ENCODE measurements around the gene PROSER3. TPM values are rescaled to one million over a fixed set of nuclear protein-coding genes. Genes with fewer than 3 reads are reported as not detected.

PROSER3 gene
- total RNA-seq, 1 experiment from 2014 or later = 37.3 TPM

GRCh38 chr19:35760711-35761349 is 2.9 kb downstream of the PROSER3 start:
- no peak for TF ChIP-seq CTCF (IDR thresholded peaks at IDR 0.05; ENCODE audit: unreplicated experiment)
- Mint-ChIP-seq H3K36me3 (ENCODE audit: insufficient read depth, unreplicated experiment) (peaks cover 49% of the 10 kb centered on the region), H3K27me3 (ENCODE audit: insufficient read depth, unreplicated experiment) (no peaks in the 10 kb centered on the region), H3K4me1 (ENCODE audit: insufficient read depth, unreplicated experiment) (peaks cover 8% of the 10 kb centered on the region), H3K9me3 (ENCODE audit: unreplicated experiment) (no peaks in the 10 kb centered on the region), H3K27ac (ENCODE audit: low read depth, unreplicated experiment) (no peak overlapping the region), H3K4me3 (ENCODE audit: unreplicated experiment) (no peak overlapping the region)
- CTCF ChIA-PET = interaction anchor here (0.6 to 1.5 kb wide), 5 partner anchors 9 to 134 kb away, joined by 3 to 5 read pairs (median 3); partner anchors contain the start of gene LIN37
- no TSS peak for BruUV-seq (replicated peaks)
- DNase-seq (ENCODE audit: unreplicated experiment) = peak; percentile 74
- intact Hi-C loops (cut with micrococcal nuclease) = no loop called here
- POLR2A ChIA-PET = interaction anchor here (0.9 to 3.4 kb wide), 3 partner anchors 9 to 23 kb away, joined by 4 to 12 read pairs (median 5); partner anchors contain the start of gene LIN37

GRCh38 chr19:35764432-35765315 is 6.7 kb downstream of the PROSER3 start:
- CTCF ChIA-PET = no interaction called here
- intact Hi-C loops (cut with micrococcal nuclease) = no loop called here
- H3K4me3 Mint-ChIP-seq (ENCODE audit: unreplicated experiment) = no peak overlapping the region

GRCh38 chr19:35766571-35767104 is 8.7 kb downstream of the PROSER3 start:
- no peaks in the 10 kb centered on the region for H3K4me1 Mint-ChIP-seq (ENCODE audit: insufficient read depth, unreplicated experiment)
- no peak overlapping the region for H3K27ac Mint-ChIP-seq (ENCODE audit: low read depth, unreplicated experiment)
- H3K9me3 Mint-ChIP-seq (ENCODE audit: unreplicated experiment) = no peaks in the 10 kb centered on the region

More at GRCh38 chr19:35764432-35765315, 6.7 kb downstream of the PROSER3 start:
- Mint-ChIP-seq H3K36me3 (ENCODE audit: insufficient read depth, unreplicated experiment) (peaks cover 49% of the 10 kb centered on the region), H3K4me1 (ENCODE audit: insufficient read depth, unreplicated experiment) (peaks cover under 1% of the 10 kb centered on the region), H3K27me3 (ENCODE audit: insufficient read depth, unreplicated experiment) (no peaks in the 10 kb centered on the region), H3K27ac (ENCODE audit: low read depth, unreplicated experiment) (no peak overlapping the region), H3K9me3 (ENCODE audit: unreplicated experiment) (no peaks in the 10 kb centered on the region)
- BruUV-seq (replicated peaks) = no TSS peak
- no peak for TF ChIP-seq CTCF (IDR thresholded peaks at IDR 0.05; ENCODE audit: unreplicated experiment)
- POLR2A ChIA-PET = no interaction called here
- DNase-seq (ENCODE audit: unreplicated experiment) = no peak

More at GRCh38 chr19:35766571-35767104, 8.7 kb downstream of the PROSER3 start:
- no peaks in the 10 kb centered on the region for H3K27me3 Mint-ChIP-seq (ENCODE audit: insufficient read depth, unreplicated experiment)
- peaks cover 35% of the 10 kb centered on the region for H3K36me3 Mint-ChIP-seq (ENCODE audit: insufficient read depth, unreplicated experiment)
- CTCF ChIA-PET = no interaction called here
- no peak overlapping the region for H3K4me3 Mint-ChIP-seq (ENCODE audit: unreplicated experiment)
- POLR2A ChIA-PET = interaction anchor here (0.7 to 1.2 kb wide), 2 partner anchors 18 to 146 kb away, joined by 3 to 4 read pairs; partner anchors contain the start of gene LIN37
- BruUV-seq (replicated peaks) = no TSS peak
- TF ChIP-seq CTCF (IDR thresholded peaks at IDR 0.05; ENCODE audit: unreplicated experiment) = no peak
- intact Hi-C loops (cut with micrococcal nuclease) = no loop called here
- no peak for DNase-seq (ENCODE audit: unreplicated experiment)
